Measurements from ENCODE around the gene GPR107. TPM values are rescaled to one million over a fixed set of nuclear protein-coding genes. Genes with fewer than 3 reads are reported as not detected.

The GPR107 gene
- total and polyA plus RNA-seq, 3 donors from 2014 or later: 41.1 to 53.4 (median 49.1) TPM

DNA sequence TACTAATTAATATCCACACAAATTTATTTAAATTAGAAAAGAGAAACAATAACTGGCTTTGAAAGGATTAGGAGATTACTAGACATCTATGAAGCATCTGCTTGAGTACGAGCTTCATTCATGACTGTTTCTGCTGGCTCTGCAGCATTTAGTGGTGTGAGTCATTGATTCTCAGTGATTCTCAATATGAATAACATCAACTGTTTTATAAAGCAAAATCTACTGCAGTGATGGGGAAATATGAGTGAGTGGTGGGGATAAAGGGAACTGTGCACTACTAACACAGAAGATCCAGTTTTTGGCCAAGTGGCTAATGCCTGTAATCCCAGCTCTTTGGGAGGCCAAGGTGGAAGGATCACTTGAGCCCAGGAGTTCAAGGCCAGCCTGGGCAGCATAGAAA is 19.1 kb upstream of the GPR107 start:
- intact Hi-C loops (cut with DNase I; ENCODE audit: low total_unique reads): no loop called here
- no peaks in the 10 kb centered on the region for H3K27me3 ChIP-seq
- H3K9me3 ChIP-seq: no peaks in the 10 kb centered on the region
- DNase-seq: no peak
- peaks cover 21% of the 10 kb centered on the region for H3K4me1 ChIP-seq
- H3K36me3 ChIP-seq (ENCODE audit: low read depth, missing control alignments): no peaks in the 10 kb centered on the region
- no peak overlapping the region for H3K4me3 ChIP-seq
- H3K27ac ChIP-seq: no peak overlapping the region
- no peak for TF ChIP-seq POLR2A (IDR thresholded peaks at IDR 0.05)
- 62 to 75% methylated on average over 1 of the region's 1 CpG for WGBS, 2 donors

DNA sequence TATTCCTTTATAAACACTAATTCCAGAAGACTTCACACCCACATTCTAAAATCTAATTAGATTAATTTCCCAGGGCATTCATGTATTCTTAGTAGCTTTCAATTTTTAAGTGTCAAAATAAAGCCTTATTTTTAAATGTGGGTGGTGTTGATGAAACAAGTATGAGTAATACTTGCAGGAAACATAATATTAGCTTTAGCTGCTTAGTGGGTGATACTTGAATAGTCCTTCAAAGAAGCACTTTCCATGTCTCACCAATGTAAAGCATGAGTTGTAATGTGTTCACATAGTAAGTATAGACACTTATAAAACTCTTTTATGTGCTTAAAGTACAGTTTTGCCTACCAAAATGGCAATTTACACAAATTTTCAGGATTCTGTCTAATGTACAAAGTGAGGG is 17.6 kb upstream of the GPR107 start:
- no peaks in the 10 kb centered on the region for H3K9me3 ChIP-seq
- no peak overlapping the region for H3K27ac ChIP-seq
- H3K4me1 ChIP-seq: peaks cover 25% of the 10 kb centered on the region
- no peak overlapping the region for H3K4me3 ChIP-seq
- intact Hi-C loops (cut with DNase I; ENCODE audit: low total_unique reads): no loop called here
- H3K36me3 ChIP-seq (ENCODE audit: low read depth, missing control alignments): no peaks in the 10 kb centered on the region
- DNase-seq: no peak
- TF ChIP-seq POLR2A (IDR thresholded peaks at IDR 0.05): no peak
- TF ChIP-seq, protein P1, sequence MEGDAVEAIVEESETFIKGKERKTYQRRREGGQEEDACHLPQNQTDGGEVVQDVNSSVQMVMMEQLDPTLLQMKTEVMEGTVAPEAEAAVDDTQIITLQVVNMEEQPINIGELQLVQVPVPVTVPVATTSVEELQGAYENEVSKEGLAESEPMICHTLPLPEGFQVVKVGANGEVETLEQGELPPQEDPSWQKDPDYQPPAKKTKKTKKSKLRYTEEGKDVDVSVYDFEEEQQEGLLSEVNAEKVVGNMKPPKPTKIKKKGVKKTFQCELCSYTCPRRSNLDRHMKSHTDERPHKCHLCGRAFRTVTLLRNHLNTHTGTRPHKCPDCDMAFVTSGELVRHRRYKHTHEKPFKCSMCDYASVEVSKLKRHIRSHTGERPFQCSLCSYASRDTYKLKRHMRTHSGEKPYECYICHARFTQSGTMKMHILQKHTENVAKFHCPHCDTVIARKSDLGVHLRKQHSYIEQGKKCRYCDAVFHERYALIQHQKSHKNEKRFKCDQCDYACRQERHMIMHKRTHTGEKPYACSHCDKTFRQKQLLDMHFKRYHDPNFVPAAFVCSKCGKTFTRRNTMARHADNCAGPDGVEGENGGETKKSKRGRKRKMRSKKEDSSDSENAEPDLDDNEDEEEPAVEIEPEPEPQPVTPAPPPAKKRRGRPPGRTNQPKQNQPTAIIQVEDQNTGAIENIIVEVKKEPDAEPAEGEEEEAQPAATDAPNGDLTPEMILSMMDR (IDR thresholded peaks at IDR 0.05): no peak
- H3K27me3 ChIP-seq: no peaks in the 10 kb centered on the region

DNA sequence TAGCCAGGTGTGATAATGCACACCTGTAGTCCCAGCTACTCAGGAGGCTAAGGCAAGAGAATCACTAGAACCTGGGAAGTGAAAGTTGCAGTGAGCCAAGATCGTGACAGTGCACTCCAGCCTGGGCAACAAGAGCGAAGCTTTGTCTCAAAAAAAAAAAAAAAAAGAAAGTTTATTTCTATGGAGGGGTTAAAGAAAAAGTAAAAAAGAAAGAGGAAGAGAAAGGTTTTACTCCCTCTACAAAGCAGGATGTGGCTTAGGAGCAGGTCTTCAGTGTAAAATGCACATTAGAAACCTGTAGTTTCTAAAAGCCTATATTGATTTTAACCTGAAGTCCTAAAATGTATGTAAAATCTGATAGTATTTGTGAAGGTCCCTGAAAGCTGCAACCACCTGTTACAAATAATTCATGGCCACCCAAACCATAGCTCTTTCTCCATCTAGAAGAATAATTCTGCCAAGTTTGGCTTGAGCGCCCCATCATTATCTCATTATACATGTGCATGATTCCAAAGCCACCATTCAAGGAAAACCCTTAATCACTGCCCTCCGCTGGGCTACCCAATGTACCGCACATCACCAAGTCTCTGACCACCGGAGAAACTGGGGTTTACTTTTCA is 14.1 kb upstream of the GPR107 start:
- peaks cover 21% of the 10 kb centered on the region for H3K4me1 ChIP-seq
- 77 to 78% methylated on average over 6 of the region's 6 CpGs for WGBS, 2 donors
- no peaks in the 10 kb centered on the region for H3K9me3 ChIP-seq
- intact Hi-C loops (cut with DNase I; ENCODE audit: low total_unique reads): loop anchor here (5.0 kb wide), 1 partner anchor 152 kb away; no protein-coding TSS in a partner anchor
- H3K27me3 ChIP-seq: no peaks in the 10 kb centered on the region
- DNase-seq: no peak
- no peak overlapping the region for H3K4me3 ChIP-seq
- no peaks in the 10 kb centered on the region for H3K36me3 ChIP-seq (ENCODE audit: low read depth, missing control alignments)
- TF ChIP-seq, protein P1 (IDR thresholded peaks at IDR 0.05): no peak
- no peak for TF ChIP-seq POLR2A (IDR thresholded peaks at IDR 0.05)
- H3K27ac ChIP-seq: peak overlapping the region in 1 of 2 donors; percentile 24

DNA sequence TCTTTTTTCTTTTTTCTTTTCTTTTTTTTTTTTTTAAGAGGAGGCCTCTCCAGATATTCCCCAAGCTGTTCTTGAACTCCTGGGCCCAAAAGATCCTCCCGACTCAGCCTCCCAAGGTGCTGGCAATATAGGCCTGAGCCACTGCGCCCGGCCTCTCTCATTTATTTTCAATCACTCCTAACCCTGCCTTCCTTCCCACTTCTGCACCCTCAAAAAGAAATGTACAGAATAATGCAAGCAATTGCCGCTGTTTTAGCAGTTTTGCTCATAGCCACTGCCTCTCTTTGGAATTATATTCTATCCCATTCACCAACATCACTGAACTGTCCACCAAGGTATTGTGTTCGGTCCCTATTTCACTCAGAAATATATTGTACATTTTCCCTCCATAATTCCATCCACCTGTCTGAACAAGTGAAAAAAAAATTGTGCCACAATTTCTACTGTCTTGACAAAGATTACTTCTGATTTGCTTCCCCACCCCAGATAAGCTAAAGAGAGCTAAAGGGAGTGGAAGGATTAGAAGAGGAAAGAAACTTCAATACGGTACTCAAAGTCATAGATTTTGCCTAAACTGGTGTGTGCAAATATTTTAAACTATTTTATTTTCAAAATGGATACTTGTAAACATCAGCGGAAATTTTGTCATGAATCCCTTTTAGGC is 12.6 kb upstream of the GPR107 start:
- intact Hi-C loops (cut with DNase I; ENCODE audit: low total_unique reads): loop anchor here (5.0 kb wide), 1 partner anchor 154 kb away; no protein-coding TSS in a partner anchor
- TF ChIP-seq POLR2A (IDR thresholded peaks at IDR 0.05): no peak
- TF ChIP-seq, protein P1 (IDR thresholded peaks at IDR 0.05): no peak

DNA sequence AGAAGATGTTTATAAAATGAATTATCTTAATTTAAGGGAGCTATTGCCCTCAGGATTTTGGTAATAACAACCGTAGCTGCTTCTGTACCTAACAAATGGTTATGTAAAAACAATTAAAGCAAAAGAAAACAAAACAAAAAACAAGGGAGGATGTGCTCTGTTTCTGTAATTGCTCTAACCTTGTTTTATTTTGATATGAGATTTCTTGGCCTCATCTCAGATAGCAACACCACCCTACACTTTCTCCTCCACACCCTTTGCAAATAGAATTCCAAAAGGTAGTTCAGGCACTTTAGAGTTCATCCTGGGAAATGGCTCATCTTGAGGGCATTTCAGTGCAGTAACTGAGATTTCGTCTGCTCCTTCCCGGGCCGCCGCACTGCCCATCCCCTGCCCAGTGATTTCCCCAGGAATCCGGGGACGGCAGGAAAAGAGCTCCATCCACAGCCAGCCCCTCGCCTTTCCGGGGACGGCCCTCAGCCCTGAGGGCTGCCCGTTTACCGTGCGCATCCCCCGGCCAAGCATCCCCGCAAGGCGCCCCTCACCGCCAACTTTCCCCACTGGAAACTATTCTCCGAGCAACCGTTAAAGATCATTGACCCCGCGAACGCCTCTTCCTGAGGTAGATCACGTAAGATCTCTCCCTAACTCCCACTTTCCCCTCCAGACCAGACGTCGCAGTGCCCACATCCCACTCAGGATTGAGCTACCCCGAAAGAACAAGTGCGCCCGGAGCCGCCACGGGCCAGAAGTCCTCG is 11.9 kb upstream of the GPR107 start:
- intact Hi-C loops (cut with DNase I; ENCODE audit: low total_unique reads): loop anchor here (5.0 kb wide), 1 partner anchor 155 kb away; no protein-coding TSS in a partner anchor
- Histone ChIP-seq H3K4me3 (peak overlapping the region; percentile 86 to 98), H3K9me3 (no peaks in the 10 kb centered on the region), H3K4me1 (peaks cover 17% of the 10 kb centered on the region), H3K27me3 (no peaks in the 10 kb centered on the region), H3K36me3 (ENCODE audit: low read depth, missing control alignments) (no peaks in the 10 kb centered on the region), H3K27ac (peak overlapping the region; percentile 95 to 97)
- peak; percentile 34 for DNase-seq
- TF ChIP-seq, protein P1 (IDR thresholded peaks at IDR 0.05): no peak
- TF ChIP-seq POLR2A (IDR thresholded peaks at IDR 0.05): no peak
- 0 to 2% methylated on average over 30 to 31 of the region's 31 CpGs for WGBS, 2 donors

More for the DNA sequence above, 12.6 kb upstream of the GPR107 start:
- Histone ChIP-seq H3K36me3 (ENCODE audit: low read depth, missing control alignments) (no peaks in the 10 kb centered on the region), H3K27ac (peak overlapping the region in 1 of 2 donors; percentile 97), H3K27me3 (no peaks in the 10 kb centered on the region), H3K4me1 (peaks cover 19% of the 10 kb centered on the region), H3K4me3 (peak overlapping the region; percentile 86 to 98), H3K9me3 (no peaks in the 10 kb centered on the region)
- peak; percentile 43 for DNase-seq
- WGBS, 2 donors: 54 to 55% methylated on average over 7 of the region's 7 CpGs
